NB4 (cell line): ENCODE data around the gene OTULINL.

Experiments
- POLR2A ChIP-seq: IDR thresholded peaks from 2 replicates; pipeline ENCODE4 v1.6.1; 2011; ENCODE audit warnings: mild to moderate bottlenecking; ENCODE audit not compliant: insufficient read length; ENCODE audit errors: extremely low read depth
- TF ChIP-seq, protein P1 (sequence below): IDR thresholded peaks from one replicate; pipeline ENCODE4 v1.5.1; 2012; ENCODE audit warnings: low read depth, low read length
- TF ChIP-seq, protein P2 (sequence below): IDR thresholded peaks from 2 replicates; pipeline ENCODE4 v1.6.1; 2011; ENCODE audit warnings: low read depth, low read length

DNA sequence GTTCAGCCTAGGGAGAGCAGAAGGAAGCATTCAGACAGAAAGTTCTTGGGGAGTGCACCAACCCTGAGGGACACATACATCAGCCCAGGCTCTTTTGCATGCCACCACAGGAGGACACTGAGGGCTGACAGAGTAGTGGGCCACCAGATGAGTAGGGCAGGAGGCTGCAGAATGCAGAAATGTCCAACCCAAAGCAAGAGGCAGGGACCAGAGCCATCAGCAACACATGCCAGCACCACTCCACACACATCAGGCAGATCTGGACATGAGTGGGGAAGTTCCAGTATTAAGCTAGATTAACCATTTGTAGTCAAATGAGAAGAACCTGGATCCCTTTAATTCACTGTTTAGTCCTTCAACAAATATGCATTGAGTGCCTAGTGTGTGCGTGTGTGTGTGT, 35.7 kb upstream of the OTULINL start:
- TF ChIP-seq, protein P1, sequence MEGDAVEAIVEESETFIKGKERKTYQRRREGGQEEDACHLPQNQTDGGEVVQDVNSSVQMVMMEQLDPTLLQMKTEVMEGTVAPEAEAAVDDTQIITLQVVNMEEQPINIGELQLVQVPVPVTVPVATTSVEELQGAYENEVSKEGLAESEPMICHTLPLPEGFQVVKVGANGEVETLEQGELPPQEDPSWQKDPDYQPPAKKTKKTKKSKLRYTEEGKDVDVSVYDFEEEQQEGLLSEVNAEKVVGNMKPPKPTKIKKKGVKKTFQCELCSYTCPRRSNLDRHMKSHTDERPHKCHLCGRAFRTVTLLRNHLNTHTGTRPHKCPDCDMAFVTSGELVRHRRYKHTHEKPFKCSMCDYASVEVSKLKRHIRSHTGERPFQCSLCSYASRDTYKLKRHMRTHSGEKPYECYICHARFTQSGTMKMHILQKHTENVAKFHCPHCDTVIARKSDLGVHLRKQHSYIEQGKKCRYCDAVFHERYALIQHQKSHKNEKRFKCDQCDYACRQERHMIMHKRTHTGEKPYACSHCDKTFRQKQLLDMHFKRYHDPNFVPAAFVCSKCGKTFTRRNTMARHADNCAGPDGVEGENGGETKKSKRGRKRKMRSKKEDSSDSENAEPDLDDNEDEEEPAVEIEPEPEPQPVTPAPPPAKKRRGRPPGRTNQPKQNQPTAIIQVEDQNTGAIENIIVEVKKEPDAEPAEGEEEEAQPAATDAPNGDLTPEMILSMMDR = no peak
- TF ChIP-seq, protein P2, sequence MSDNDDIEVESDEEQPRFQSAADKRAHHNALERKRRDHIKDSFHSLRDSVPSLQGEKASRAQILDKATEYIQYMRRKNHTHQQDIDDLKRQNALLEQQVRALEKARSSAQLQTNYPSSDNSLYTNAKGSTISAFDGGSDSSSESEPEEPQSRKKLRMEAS = no peak
- no peak for TF ChIP-seq POLR2A
